GM21423 (cell line): ENCODE results near the gene ZNF407.
A peak's percentile ranks its signal among the peaks of the same experiment; 100 is the strongest.

ENCODE experiments used
- ATAC-seq: cut with Tn5 transposase; IDR thresholded peaks from one replicate; pipeline ENCODE4 v1.9.1; 2021; ENCODE audit warnings: mild to moderate bottlenecking, moderate library complexity; ENCODE audit not compliant: unreplicated experiment

Gene ZNF407

DNA sequence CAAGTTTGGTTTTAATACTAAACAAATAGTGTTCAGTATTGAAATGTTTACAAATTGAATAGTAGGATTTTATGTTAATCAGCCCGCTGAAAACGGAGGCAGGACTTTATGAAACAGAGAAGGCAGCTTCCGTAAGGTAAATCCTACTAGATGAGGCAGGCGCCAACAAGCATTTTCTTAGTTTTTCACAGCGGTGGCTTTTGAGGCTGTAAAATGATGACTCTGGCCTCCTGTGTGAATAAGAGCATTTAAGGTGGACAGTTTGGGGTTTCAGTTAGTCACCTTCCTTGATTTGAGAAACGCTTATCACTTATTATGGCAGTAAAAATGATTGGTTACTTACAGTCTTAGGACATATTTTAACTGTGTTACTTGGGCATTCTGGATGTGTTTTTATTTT, 398.4 kb downstream of the ZNF407 start:
- no peak for ATAC-seq

DNA sequence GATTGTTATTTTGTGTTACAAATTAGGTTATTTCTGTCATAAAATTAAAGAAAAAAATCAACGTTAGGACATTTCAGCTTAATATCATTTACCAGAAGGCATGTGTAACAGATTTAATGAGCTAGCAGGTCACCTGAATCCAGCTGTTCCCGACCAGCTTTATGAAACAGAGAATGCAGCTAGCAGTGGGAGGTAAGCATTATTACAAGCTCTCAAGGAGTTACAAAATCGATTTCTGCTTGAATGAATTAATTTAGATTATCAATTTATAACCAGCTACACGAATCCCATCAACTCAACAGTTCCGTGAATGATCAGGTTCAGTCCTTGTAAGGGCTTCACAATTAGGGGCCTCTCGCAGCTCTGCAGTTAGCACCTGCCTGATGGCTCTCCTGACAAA, 399.3 kb downstream of the ZNF407 start:
- no peak for ATAC-seq

DNA sequence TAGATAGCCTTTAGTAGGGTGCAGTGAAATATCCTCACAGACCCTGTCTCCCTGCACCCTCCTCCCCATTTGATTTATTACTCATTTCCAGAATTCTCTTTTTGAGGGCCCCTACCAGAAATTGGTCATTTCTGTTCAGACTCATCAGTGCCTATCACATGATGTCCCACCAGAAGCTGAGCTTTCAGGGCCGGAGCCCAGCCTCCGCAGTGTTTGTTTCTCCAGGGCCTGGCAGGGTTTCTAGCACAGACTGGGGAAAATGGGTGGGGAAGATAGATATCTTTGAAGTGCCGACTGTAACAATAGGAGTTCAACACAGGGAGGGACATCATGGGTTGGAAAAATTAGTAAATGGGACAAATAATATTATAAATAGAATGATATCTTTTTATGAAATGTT, 403.2 kb downstream of the ZNF407 start:
- no peak for ATAC-seq

DNA sequence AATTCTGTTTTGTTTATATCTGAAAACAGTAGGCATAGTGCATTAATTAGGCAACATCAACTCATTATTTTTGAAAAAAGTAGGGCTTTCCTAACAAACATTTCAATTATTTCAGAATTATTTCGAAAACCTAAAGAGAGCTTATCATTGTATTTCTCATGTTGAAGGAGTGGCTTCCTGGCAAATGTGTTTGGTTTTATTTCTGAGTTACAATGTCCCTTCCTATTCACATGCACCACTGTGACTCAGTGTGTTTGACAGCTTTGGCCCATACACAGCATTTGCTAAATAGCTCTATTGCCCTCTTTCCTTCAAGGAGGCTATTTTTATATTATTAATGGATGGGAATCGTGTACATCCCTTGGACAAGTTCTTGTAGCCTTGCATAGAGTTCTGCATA, 405.4 kb downstream of the ZNF407 start:
- ATAC-seq, result no peak

DNA sequence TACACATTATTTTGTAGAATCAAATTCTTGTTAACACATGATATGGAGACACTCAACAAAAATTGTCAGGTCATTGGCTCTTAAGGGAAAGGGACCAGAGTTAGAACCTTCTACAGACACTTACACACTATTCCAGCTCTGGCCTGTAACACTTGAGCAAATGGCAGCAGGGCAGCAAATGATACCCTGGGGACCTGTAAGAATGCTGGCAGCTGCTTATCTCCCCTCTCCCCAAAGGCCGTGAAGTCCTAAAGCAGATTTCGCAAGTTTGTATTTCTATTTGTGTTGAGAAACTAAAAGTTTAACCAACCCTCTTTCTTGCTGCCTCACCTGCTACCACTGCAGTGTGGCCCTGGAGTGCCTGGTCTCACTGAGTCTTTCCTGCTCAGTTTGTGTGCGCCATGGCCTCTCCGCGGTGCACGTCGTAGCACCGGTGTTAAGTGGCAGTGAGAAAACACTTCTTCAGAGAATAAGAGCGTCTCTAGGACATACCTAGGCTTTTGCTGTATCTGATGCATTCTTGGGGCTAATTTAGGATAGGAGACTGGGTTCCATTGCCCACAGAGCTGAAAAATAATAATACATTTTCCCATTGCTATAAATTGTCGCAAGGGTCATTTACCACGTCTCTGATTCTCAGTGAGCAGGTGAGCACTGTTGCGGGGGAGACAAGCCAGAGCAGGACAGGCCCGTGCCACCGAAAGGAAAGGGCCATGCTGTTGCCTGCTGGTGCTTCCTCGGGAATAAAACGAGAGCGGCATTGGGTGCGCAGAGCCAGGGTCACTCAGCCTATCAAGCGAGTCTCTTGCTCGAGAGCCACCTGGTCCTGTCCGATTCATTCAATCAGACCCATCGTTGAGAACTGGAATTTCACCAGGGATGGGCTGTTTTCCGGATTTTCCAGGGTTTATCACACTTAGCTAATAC, 406.4 kb downstream of the ZNF407 start:
- no peak for ATAC-seq

DNA sequence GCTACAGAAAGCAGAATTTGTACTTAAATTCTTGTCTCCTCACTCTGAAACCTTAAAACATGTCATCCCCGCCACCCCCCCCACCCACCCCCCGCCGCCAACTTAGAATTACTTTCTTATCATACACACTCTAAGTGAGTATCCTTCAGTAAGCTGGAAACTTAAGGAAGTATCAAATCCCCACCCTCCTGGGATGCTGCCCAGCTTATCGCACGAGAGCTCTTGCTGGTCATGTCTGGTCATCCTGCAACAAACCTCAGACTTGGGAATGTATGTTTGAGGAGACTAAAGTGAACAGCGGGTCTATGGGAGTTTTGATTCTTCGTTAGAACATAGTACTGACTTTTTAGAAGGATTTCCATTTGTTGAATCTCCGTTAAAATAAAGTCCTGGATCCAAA, 408.0 kb downstream of the ZNF407 start:
- ATAC-seq, result no peak

DNA sequence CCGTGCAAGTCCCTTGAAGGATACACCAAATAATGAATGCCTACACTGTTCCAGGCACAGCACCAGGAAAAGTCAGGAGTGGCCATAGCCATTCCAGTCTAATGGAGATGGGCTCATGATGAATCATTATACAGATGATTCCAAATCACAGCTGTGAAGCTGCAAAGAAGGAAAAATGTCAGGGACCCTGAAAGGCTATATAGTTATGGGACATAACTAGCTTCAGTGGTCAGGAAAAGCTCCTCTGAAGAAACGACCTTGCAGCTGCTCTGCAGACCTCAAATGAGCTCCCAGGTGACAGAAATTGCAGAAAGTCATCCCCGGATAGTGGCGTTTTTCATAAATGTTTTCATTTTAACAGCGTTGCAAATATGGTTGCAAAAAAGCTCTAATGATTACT, 410.5 kb downstream of the ZNF407 start:
- ATAC-seq, result no peak

DNA sequence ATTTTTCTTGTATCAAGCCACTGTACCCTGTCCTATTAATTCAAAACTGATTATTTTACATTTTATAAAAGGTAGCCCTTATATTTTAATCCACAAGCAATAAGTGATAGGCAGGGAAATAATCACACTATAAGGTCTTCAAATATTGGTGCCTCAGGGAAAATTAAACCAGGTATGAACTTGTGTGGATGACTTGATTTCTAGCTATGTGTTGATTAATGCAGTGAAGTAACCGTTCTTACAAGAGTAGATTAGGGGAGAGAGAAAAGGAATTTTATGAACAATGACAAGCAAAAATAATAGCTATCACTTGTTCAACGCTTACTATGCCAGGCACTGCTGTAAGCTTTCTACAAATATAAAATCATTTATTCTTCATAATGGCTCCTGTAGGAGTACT, 411.6 kb downstream of the ZNF407 start:
- no peak for ATAC-seq

DNA sequence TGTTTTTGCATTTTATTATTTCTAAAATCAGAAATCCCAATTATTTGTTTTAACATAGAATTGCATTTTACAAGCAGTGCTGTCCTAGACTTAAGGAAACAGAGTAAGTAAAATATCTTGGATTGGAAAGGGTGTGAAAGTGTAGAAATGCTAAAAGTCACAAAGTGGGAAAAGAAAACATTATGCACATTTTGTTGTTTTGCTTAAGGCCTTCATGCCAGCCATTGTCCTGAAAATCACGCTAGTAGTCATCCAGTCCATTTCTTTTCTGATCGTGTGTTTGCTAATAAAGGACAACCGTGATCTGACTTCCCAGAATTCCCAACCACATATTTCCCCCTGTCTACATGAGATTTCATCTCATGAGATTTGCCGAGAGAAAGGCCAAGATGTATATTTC, 412.2 kb downstream of the ZNF407 start:
- no peak for ATAC-seq

DNA sequence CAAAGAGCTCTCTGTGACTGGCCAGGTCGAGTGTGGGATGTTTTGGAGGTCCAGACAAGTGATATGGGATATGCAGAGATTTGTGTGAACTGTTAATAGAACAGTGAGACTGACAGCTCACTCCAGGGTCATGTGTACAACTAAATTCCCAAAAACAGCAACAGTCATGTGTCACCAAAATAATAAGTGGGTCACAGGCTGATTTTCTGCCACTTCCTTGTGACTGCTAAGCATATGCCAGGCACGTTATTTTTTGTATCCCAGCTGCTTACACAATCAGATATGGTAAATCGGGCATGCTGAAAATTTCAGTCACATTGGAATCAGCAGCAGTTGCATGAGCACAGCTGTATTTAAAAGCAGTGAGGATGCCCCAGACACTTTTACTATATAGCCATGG, 412.6 kb downstream of the ZNF407 start:
- ATAC-seq, result no peak

DNA sequence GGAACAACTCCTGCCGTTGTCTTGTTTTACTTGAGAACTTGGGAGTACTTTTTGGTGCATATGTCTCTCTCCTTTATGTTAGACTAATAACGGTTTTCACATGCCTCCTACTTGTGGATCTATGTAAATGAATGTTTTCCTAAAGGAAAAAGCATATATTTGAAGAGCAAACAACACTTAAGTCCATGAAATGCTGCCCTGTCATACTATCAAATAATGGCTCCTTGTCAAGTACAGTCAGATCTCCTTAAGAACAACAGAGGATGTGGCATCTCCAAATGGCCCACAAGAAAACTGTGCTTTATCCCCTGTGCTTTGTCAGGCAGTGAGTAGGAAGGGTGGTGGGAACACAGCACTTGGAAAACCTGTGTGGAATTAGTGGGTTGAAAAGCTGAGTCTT, 413.0 kb downstream of the ZNF407 start:
- ATAC-seq, result no peak

DNA sequence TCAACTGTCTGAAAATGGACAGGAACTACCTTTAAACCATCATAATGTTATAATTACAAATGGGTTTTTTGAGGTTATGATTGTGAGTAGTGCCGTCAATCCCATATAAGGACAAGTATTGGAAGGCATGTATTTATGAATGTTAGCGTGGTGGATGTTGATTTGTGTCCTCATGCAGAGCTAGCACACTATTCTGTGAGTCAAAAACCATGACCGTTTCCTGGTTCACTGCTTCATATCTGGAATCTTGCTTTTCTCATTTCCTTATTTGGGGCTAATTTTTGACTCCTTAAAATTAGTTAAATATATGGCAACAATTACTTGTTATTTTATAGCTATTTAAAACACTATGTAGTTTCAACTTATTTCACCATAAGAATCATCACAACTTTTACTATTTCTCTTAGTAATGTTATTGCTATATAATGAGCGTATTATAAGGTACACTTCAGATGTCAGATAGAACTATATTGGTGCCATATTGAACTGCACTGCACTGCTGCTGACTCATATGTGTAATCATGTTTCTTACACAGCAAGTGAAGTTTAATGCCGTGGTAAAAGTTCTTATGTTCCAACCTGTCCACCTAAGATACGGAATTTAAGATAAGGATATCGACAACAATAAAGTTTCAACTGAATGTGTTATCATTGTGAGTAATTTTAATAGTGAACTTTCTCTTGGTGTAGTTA, 418.5 kb downstream of the ZNF407 start:
- peak; percentile 81 for ATAC-seq

DNA sequence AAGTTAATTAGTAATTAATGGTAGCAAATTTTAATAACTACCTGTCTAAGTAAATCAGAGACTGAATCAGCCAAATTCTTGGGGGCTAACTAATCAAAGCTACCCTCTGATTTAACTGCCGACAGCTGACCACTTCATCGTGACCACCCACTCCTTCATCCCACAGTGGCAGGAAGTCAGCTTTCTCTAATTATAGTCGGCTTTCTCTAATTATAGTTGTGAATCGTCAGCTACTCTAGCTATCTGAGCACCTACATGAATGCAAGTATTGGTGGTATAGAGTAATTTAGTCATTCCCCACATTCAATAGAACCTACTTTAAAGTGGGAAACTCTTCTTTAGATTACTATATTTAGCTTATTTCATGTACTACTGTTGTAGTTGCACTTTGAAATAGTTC, 425.8 kb downstream of the ZNF407 start:
- no peak for ATAC-seq

DNA sequence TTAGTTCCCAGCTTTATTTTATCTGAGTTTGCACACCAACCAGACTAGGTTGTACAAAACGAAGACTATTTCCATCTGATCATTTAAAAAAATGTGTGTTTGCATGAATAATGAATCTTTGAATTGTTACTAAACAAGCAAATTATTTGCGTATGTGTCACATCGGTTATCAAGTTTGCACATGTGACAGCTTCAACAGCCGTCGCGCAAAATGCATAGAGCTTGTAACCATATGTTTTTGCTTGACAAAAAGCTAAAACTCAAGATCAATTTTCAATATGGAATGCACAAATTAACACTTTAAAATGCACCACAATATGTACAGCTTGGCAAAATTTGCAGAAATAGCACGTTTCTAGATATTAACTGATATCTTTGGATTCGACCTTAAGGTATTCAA, 427.2 kb downstream of the ZNF407 start:
- ATAC-seq, result no peak

DNA sequence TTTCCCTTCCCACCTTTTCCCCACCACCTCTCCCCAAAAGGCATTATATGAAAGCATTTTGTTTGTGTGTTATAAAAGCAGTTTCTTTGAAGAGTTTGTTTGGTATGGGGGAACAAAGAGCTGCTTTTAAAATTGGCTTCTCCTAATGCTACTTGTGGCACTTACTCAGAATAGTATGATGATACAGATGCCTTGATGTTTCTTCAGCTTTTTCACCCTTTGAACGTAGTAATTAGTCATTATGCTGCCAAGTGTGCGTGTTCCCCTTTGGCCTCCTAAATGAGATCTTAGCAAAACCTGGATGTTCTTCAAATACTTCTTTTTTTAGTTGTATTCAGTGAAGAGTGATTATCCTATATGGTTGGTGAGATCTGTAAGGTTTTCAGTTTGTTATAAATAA, 427.9 kb downstream of the ZNF407 start:
- ATAC-seq, result no peak

DNA sequence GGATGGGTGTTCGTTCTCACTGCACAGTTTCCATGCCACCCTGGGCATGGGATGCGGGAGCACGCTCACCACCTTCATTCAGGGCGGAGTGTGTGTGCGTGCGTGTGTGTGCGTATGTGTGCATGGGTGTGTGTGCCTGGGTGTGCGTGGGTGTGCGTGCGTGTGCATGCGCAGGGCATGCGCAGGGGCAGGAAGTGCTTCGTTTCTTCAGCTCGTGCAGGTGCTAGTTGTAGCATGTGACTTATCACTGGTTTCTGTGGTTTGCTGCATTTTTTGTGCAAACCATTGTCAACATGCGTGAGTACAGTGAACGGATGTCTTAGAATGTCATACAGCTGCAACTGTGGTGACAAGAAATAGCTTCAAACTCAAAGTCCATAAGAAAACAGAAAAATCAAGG, 431.8 kb downstream of the ZNF407 start:
- ATAC-seq, result no peak

DNA sequence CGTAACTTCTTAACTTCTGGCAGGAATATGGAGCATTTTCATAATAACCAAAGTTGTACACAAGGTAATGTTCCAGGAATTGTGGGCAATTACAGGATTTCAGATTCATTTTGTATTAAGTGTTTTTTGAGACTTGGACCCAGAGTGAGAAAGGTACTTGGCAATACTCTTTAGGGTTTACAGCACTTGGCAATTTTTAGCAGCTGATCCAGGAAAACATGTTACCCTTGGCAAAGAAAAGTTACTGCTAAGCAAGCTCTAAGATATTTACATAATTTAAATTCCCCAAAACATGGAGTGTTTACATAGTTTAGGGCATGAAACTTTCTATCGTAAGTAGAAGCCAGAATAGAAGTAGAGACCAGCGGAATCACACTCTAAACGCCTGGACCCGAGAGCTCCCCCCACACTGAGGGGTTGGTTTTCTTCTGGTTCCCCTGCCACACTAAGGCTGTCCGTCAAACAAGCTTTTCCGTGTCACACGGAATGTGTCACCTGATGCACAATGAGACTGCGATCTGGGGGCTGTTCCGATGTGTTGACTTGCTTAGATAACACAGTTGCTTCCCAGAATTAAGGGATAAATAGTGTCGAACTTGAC, 434.1 kb downstream of the ZNF407 start:
- ATAC-seq, result no peak

DNA sequence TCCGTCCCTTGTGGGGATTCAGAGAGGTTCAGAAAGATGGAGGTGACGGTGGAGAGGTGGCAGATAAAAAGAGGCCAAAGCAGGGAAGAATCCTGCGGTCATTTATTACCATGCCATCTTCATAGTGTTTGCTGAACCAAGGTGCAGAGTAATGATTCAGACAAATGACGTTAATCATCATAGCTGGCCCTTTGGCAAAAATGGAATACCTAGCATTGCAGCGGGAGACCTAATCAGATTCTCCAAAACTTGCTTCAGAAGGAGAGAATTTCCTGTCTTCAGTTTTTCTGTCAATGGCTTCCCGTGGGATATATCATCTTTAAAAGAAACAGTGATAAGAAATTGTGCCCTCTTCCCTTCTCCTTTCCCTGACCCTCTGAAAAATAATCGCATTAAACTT, 435.8 kb downstream of the ZNF407 start:
- no peak for ATAC-seq

DNA sequence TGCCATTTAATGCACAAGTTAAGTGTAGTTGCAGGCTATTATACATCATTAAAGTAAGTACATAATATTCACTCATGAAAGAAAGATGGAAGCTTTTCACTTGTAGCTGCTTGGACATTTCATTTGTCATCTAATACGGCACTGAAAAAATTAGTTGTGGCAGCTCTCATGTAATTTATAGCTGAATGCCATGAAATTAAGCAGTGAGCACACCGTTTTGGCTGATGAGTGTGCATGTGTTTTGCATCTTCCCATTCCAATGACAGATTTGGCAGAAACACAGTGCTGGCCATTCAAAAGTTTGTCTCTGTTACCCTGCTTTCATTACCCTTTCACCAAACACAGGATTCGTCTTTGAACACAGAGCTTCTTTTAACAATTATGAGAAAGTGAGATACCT, 437.3 kb downstream of the ZNF407 start:
- no peak for ATAC-seq

DNA sequence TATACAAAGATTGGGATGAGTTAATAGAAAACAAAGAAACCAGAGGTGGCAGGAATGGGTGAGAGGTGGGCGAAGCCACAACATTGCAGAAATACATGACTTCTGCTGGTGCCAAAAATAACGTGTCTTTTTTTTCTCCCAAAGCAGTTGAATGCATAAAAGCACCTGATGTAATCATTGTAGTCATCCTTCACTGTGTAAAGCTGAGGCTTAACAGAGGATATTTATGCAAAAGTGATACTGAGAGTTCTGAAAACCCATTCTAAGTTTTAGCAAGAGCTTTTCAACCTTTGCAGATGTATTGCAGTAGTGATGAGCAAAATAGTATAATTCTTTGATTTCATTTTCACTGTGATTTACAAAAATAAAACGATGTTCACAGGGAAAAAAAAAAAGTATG, 438.3 kb downstream of the ZNF407 start:
- no peak for ATAC-seq

DNA sequence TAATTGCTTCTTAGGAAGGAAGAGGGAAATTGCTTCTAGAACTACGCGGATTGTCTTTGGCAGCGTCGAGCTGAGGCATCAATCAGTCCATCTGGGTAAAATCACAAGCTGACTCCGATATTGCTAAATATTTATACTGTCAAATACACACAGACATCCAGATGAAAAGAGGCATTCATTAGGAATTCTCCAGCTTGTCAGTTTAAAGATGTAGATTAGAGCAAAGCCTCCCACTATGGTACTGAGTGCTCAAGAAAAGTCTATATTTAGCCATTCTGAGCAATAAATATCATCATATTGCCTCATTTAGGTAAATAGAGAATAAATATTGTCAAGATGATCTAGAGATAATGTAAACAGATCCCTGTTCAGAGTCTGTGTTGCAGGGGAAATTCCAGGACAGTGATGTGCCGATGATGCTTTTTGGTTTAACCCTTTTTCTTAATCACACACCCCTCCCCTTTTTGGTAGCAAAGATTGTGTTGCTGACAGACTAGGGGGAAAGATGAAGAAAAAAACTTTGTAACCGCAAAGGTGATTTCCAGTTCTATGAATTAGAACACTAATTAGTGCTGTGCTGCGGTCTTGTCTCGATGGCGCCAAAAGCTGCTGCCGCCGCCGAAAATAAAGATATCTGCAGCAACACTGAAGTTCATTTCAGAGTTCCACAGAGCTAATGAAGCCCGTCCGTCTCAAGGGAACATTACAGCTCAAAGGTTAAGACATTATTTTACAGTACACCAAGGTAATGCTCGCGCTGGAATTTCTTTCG, 439.4 kb downstream of the ZNF407 start:
- no peak for ATAC-seq

DNA sequence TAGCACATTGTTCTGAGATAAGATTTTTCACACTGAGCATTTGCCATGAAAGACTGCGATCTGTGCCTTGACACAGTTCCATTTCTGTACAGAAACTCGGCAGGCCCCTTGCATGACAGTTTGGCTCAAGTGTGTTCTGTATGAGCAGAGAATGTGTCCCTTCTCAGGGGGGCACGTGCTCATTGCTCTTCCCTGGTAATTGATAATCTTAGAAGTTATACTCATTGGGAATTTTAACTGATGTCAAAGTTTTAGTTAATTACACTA, 440.0 kb downstream of the ZNF407 start:
- ATAC-seq, result no peak
